Naive B cell (primary cell): Measurements from ENCODE around the gene PAX3. TPM values are rescaled to one million over a fixed set of nuclear protein-coding genes. Genes with fewer than 3 reads are reported as not detected.

Source experiments
- ATAC-seq, 2 donors: fragments of 150-1000 bp; cut with Tn5 transposase; 2 replicates each; pipeline ENCODE4 v1.10.0; 2021; ENCODE audit warnings: low read depth in 2 of 2, mild to moderate bottlenecking in 2 of 2, moderate library complexity in 2 of 2
- DNase-seq: peaks from one replicate; pipeline ENCODE4 v3.0.0; 2022
- H3K27ac Mint-ChIP-seq, 6 donors: one replicate each; pipeline ENCODE4 v1.8.0; 2020 to 2022; ENCODE audit warnings: mild to moderate bottlenecking in 6 of 6, mixed read lengths in 6 of 6, moderate library complexity in 5 of 6, inconsistent platforms in 2 of 6
- H3K27me3 Mint-ChIP-seq, 3 donors: one replicate each; pipeline ENCODE4 v1.8.0; 2021 to 2022; ENCODE audit warnings: mixed read lengths in 3 of 3, mild to moderate bottlenecking in 1 of 3
- H3K36me3 Mint-ChIP-seq, 2 donors: one replicate each; pipeline ENCODE4 v1.8.0; 2020 to 2022; ENCODE audit warnings: mixed read lengths in 2 of 2, inconsistent platforms in 1 of 2, mild to moderate bottlenecking in 1 of 2
- H3K4me1 Mint-ChIP-seq, 3 donors: one replicate each; pipeline ENCODE4 v1.8.0; 2020 to 2022; ENCODE audit warnings: mixed read lengths in 3 of 3, inconsistent platforms in 1 of 3, mild to moderate bottlenecking in 1 of 3, moderate library complexity in 1 of 3
- H3K4me3 Mint-ChIP-seq, 8 donors: one replicate each; pipeline ENCODE4 v1.8.0; 2020 to 2022; ENCODE audit warnings: mild to moderate bottlenecking in 8 of 8, mixed read lengths in 8 of 8, moderate library complexity in 8 of 8, inconsistent platforms in 2 of 8
- H3K9me3 Mint-ChIP-seq, 7 donors: one replicate each; pipeline ENCODE4 v1.8.0; 2020 to 2022; ENCODE audit warnings: mixed read lengths in 7 of 7, mild to moderate bottlenecking in 5 of 7, inconsistent platforms in 2 of 7, moderate library complexity in 1 of 7
- polyA plus RNA-seq, 6 donors: library from polyadenylated mRNA; unstranded; fragments of 300-500 nt; fragmentation: Illumina TruSeq; gene quantifications; one replicate each; pipeline ENCODE4 v1.2.3, GENCODE V29; 2021; ENCODE audit warnings: low read depth in 6 of 6

The PAX3 gene
- polyA plus RNA-seq, 6 donors from 2014 or later = not detected

DNA sequence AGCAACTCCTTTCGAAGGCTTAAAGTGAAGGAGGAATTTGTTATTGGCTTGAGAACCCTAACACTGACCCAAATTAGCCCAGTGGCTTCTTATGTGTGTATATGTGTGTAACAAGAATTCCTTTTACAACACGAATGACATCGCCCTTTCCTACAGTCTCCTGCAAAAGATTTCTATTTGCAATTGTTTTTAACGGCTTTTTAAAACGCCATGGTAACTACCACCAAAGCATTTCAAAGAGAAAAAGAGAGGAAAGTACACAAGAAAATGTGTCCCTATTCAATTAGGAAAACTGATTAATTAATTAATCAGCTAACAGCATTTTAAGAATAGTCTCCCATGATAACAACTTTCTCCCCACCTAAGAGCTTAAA is 58.1 kb downstream of the PAX3 start:
- ATAC-seq (no peak), DNase-seq (no peak)
- Mint-ChIP-seq H3K27ac (no peak overlapping the region), H3K4me1 (peaks cover 0 to 2% (median 0%) of the 10 kb centered on the region in 3 donors), H3K9me3 (peaks cover 0 to 7% (median 4%) of the 10 kb centered on the region in 7 donors), H3K36me3 (no peaks in the 10 kb centered on the region), H3K4me3 (no peak overlapping the region), H3K27me3 (peaks cover 34 to 50% (median 49%) of the 10 kb centered on the region in 3 donors)

DNA sequence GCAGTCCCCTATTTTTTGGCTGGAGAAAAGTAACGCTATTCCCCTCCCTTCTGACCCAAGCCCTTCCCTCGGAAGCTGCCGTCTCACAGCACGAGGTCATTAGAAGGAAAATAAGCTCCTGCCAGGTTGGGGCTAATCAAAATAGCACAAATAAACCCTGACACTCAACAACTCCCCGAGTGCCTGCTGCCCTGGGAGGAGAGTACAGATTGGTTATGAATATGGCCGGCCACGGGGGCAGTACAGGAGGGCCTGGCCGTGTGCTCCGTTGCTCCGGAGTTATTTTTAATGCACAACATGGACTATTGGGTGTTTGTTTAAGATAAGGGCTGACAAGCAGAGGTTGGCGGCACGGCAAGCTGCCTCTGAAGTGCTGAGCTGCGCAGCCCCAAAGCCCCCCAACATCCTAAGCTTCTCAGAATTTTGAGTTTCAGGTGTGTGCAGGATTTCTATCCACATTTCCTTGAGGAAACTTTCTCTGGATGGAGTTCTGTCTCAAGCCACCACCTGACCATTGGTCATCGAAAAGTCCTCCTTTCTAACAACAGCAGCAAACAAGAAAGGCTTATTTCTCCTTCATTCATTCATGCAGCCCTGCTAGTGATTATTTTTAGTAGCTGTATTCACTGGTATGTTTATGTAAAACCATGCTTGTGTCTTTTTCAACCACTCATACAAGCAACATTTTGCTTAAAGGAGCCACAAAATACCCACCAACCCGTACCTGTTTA is 58.7 kb downstream of the PAX3 start:
- DNase-seq (no peak), ATAC-seq (no peak)
- H3K4me3 Mint-ChIP-seq = no peak overlapping the region

DNA sequence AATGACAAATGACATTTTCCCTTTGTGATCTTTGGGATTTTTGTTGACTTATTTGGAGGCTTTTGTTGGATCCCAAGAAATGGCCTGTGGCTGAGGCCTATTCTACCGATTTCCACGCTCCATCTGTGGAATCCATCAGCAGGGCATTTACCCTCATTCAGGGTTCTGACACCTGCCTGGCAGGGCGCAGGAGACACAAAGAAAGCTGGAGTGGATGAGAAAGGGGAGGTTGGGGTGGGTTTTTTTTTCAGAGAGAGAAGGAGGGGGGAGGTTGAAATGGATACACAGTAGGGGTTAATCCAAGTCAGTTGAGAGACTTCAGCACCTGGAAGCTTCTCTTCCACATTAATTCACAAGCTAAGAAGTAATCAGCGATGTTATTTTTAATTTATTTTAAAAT is 59.7 kb downstream of the PAX3 start:
- DNase-seq (no peak), ATAC-seq (no peak)
- H3K27me3 Mint-ChIP-seq = peaks cover 35 to 49% (median 36%) of the 10 kb centered on the region in 3 donors
- H3K27ac Mint-ChIP-seq = no peak overlapping the region
- peaks cover 0 to 2% (median 0%) of the 10 kb centered on the region in 3 donors for H3K4me1 Mint-ChIP-seq
- H3K4me3 Mint-ChIP-seq = no peak overlapping the region
- H3K9me3 Mint-ChIP-seq = peaks cover 0 to 7% (median 4%) of the 10 kb centered on the region in 7 donors
- H3K36me3 Mint-ChIP-seq = no peaks in the 10 kb centered on the region

More for the DNA sequence above, 58.7 kb downstream of the PAX3 start:
- peaks cover 0 to 7% (median 4%) of the 10 kb centered on the region in 7 donors for H3K9me3 Mint-ChIP-seq
- no peaks in the 10 kb centered on the region for H3K36me3 Mint-ChIP-seq
- peaks cover 35 to 46% (median 45%) of the 10 kb centered on the region in 3 donors for H3K27me3 Mint-ChIP-seq
- H3K27ac Mint-ChIP-seq = no peak overlapping the region
- peaks cover 0 to 2% (median 0%) of the 10 kb centered on the region in 3 donors for H3K4me1 Mint-ChIP-seq

DNA sequence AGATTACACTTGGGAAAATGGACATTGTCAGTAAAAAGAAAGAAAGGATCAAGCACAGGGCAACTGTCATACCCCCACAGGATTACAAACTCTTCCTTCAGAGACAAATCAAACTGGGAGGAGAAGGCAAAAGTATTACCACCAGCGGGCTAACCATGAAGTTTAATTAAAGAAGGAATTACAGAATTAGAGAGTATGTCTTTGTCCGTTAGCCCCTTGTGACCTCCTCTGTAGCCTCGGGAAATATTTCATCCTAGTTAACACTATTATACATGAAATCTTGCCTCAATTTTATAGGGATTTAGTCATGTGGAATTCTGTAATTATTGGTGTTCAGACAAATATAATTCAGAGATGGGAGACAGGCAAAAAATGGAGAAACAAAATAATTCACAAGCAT is 60.7 kb downstream of the PAX3 start:
- H3K27me3 Mint-ChIP-seq = peaks cover 28 to 45% (median 29%) of the 10 kb centered on the region in 3 donors
- ATAC-seq (no peak), DNase-seq (no peak)
- H3K4me1 Mint-ChIP-seq = peaks cover 0 to 2% (median 0%) of the 10 kb centered on the region in 3 donors
- no peak overlapping the region for H3K4me3 Mint-ChIP-seq
- H3K27ac Mint-ChIP-seq = no peak overlapping the region
- no peaks in the 10 kb centered on the region for H3K36me3 Mint-ChIP-seq
- H3K9me3 Mint-ChIP-seq = peaks cover 0 to 7% (median 4%) of the 10 kb centered on the region in 7 donors

DNA sequence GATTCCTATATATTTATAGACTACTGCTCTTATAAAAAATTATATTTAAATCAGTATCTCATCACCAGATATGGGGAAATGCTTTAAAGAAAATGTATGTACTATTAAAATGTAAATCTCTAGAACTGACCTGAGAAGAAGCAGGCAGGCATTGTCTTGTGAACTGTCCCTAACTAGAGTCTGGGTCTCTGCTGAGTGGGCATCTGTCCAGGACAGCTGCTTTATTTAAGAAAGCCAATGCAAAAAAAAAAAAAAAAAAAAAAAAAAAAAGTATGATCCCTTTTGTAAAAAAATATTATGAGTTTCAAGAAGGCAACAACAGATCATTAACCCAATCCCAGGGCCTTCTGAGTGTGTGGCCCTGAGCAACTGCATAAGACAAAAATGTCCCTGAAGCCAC is 66.0 kb downstream of the PAX3 start:
- Mint-ChIP-seq H3K4me1 (no peaks in the 10 kb centered on the region), H3K4me3 (no peak overlapping the region), H3K36me3 (no peaks in the 10 kb centered on the region), H3K27ac (no peak overlapping the region), H3K27me3 (peaks cover 0 to 6% (median 5%) of the 10 kb centered on the region in 3 donors), H3K9me3 (peaks cover 0 to 4% (median 0%) of the 10 kb centered on the region in 7 donors)
- ATAC-seq (no peak), DNase-seq (no peak)

DNA sequence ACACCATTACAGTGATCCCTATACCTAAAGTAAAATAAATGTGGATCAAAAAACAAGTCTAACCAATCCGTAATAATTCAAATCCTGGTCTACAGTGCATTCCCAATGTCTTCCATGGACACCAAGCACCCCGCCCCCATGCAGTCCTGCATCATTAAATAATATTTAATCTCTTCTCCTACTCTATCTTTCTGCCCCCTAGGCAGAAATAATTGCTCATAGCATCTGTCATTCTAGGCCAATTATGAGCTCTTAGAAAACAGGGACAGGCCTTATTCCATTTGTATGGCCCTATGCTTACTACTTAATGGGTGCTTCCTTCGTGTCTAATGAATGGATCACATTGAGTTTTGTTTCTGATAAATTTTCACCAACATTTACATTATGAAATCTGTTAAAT is 66.4 kb downstream of the PAX3 start:
- Mint-ChIP-seq H3K27ac (no peak overlapping the region), H3K4me3 (peak overlapping the region in 1 of 8 donors; percentile 21), H3K4me1 (no peaks in the 10 kb centered on the region)

DNA sequence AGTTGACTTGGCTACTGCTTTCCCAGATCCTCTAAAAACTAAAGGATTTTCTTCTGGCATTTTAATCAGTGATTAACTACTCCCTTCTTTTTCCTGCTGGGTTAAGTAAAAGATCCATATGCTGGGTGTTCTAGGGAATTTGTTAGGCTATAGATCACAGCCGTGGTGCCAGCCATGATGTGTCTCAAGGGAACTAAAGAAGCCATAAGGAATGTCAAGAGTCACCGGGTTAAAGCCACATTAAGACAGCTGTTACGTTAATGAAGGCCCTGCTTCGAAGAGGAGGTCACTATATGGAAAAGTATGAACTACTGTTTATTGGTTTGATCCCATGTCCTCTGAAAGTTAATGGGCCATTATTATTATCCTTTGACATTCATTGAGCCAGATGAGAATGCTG is 70.7 kb downstream of the PAX3 start:
- DNase-seq (no peak), ATAC-seq (no peak)
- H3K27ac Mint-ChIP-seq = no peak overlapping the region
- H3K4me1 Mint-ChIP-seq = no peaks in the 10 kb centered on the region
- no peaks in the 10 kb centered on the region for H3K36me3 Mint-ChIP-seq
- no peak overlapping the region for H3K4me3 Mint-ChIP-seq
- no peaks in the 10 kb centered on the region for H3K27me3 Mint-ChIP-seq
- peaks cover 0 to 4% (median 0%) of the 10 kb centered on the region in 7 donors for H3K9me3 Mint-ChIP-seq

More for the DNA sequence above, 66.4 kb downstream of the PAX3 start:
- Mint-ChIP-seq H3K36me3 (no peaks in the 10 kb centered on the region), H3K27me3 (peaks cover 0 to 5% (median 3%) of the 10 kb centered on the region in 3 donors), H3K9me3 (peaks cover 0 to 4% (median 0%) of the 10 kb centered on the region in 7 donors)
- ATAC-seq (no peak), DNase-seq (no peak)

DNA sequence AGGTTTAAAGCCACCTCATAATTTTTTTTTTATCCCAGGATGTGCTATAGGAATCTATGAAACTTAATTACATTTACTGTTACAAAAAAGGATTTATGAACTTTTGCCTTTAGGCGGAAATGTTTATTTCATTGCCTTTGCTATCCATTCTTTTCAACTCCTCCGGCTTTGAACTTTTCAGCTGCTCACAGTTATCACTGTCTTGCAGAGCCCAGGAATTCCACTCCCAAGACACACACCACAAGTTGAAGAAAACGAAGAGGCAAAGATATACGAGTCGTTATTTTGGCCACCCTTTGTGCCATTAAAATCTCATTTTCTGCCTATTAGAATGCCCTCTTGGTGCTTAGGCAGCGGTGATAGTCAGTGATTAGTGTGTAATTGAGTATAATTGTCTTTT is 80.0 kb downstream of the PAX3 start:
- peaks cover 0 to 3% (median 0%) of the 10 kb centered on the region in 7 donors for H3K9me3 Mint-ChIP-seq
- H3K4me3 Mint-ChIP-seq = no peak overlapping the region
- DNase-seq = no peak
- H3K4me1 Mint-ChIP-seq = no peaks in the 10 kb centered on the region
- H3K27me3 Mint-ChIP-seq = no peaks in the 10 kb centered on the region
- peak overlapping the region in 1 of 6 donors; percentile 45 for H3K27ac Mint-ChIP-seq
- no peaks in the 10 kb centered on the region for H3K36me3 Mint-ChIP-seq
- no peak for ATAC-seq

DNA sequence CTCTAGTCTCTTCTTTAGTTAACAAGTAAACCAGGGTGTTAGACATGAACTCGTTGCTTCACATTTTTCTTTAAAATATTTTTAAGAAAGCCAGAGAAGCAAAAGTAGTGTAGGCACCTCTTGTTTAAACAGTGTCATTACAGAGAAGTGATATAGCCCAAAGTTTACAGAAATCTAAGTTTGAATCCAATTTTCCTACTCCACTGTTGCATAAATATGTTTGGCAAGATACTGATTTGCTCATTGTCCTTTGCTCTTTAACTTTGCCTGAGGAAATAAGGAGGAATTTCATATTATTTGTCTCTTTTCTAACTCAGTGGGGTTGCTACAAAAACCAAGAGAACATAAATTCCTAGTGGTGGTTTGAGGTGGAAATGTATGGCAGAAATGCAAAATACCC is 81.1 kb downstream of the PAX3 start:
- Mint-ChIP-seq H3K9me3 (peaks cover 0 to 3% (median 0%) of the 10 kb centered on the region in 7 donors), H3K36me3 (no peaks in the 10 kb centered on the region), H3K27ac (no peak overlapping the region), H3K4me3 (no peak overlapping the region), H3K4me1 (no peaks in the 10 kb centered on the region), H3K27me3 (no peaks in the 10 kb centered on the region)
- ATAC-seq = no peak
- DNase-seq = no peak

DNA sequence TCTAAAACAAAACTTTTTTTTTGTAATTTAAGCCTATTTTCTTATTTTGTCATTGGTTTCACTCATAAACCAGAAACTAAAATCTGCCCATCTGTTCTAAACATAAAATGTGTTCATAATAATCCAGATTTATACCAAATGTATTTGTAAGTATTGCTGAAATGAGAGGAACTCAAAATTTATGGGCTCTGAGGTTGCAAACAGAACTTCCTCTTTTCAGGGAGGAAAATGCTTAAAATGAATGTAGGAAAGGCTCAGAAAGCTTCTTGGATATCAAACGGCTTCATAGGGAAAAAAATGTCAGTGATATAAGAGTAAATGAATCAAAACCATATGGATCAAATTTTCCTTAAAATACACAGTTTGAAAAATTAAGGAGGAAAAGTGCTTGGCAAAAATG is 83.9 kb downstream of the PAX3 start:
- Mint-ChIP-seq H3K36me3 (no peaks in the 10 kb centered on the region), H3K27ac (no peak overlapping the region), H3K27me3 (no peaks in the 10 kb centered on the region), H3K9me3 (peaks cover 0 to under 1% (median 0%) of the 10 kb centered on the region in 7 donors), H3K4me3 (no peak overlapping the region), H3K4me1 (no peaks in the 10 kb centered on the region)
- ATAC-seq = no peak
- DNase-seq = no peak

DNA sequence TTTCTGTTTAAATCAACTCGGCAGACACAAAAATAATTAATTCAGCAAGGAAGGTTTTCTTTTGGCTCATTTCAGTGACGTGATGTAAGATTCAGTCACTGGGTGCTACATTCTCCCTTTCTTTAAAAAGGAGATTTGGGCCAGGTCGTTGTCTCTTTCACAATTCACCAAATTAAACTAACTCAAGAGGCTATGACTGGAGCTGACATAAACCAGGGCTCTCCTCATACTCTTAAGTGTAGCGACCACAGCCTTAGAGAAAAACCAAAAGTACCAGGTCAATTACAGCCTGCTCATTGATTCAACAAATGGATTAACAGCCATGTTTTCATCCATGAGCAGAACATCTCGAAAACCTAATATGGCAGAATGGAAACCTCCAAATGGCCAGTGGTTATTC is 85.7 kb downstream of the PAX3 start:
- no peaks in the 10 kb centered on the region for H3K4me1 Mint-ChIP-seq
- no peak for ATAC-seq
- peaks cover 0 to 3% (median 0%) of the 10 kb centered on the region in 3 donors for H3K27me3 Mint-ChIP-seq
- peaks cover 0 to 2% (median 0%) of the 10 kb centered on the region in 7 donors for H3K9me3 Mint-ChIP-seq
- DNase-seq = no peak
- no peak overlapping the region for H3K27ac Mint-ChIP-seq
- H3K4me3 Mint-ChIP-seq = no peak overlapping the region
- H3K36me3 Mint-ChIP-seq = no peaks in the 10 kb centered on the region

DNA sequence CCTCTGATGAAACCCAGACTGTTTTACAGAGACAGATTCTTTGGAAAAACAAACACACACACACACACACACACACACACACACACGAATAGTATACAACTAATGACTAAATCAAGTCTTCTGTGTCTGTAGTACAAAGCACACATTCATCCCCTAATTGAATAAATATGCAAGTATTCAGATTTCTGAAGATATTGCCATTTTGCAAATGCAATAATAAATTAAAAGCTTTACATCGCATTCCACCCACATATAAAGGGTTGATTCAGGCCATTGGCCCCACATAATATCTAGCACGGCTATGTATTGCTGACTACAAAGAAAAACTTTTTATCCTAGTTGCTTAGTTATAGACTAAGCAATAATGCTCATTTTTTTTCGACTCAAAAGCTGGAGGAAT is 86.2 kb downstream of the PAX3 start:
- Mint-ChIP-seq H3K27ac (no peak overlapping the region), H3K4me1 (no peaks in the 10 kb centered on the region), H3K9me3 (peaks cover 0 to 2% (median 0%) of the 10 kb centered on the region in 7 donors), H3K27me3 (peaks cover 0 to 3% (median 0%) of the 10 kb centered on the region in 3 donors), H3K36me3 (no peaks in the 10 kb centered on the region), H3K4me3 (no peak overlapping the region)
- ATAC-seq (no peak), DNase-seq (no peak)

DNA sequence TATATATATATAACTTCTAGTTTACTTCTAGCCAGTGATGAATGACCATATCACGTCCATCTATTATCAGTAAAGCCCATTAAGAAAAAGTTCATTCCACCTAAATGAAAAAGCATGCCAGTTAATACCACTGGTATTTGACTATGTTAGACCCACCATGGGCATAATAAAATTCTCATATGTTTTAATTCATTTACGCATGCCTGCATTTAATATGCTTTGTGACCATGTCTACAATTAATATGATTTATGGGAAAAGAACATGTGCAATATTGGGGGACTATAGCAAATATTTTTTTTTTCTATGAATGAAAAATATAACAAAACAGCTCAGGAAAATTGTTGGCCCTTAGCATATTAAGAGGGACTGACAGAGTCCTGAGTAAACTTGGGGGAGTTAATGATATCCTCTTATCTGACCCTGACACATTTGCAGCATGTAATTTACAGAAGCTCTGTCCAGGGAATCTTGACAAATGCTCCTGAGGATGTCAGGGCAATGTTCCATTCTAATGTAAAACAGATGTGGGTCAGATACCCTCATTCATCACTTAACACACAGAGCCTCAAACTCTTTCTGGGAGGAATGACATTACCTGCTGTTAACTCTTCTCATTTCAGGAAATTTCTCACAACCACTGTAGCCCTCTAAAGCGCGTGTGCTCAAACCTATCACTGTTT is 90.6 kb downstream of the PAX3 start:
- no peak overlapping the region for H3K27ac Mint-ChIP-seq
- no peaks in the 10 kb centered on the region for H3K4me1 Mint-ChIP-seq
- H3K27me3 Mint-ChIP-seq = peaks cover 0 to 3% (median 0%) of the 10 kb centered on the region in 3 donors
- H3K4me3 Mint-ChIP-seq = no peak overlapping the region
- H3K9me3 Mint-ChIP-seq = peaks cover 0 to 3% (median 0%) of the 10 kb centered on the region in 7 donors
- ATAC-seq (no peak), DNase-seq (no peak)
- H3K36me3 Mint-ChIP-seq = no peaks in the 10 kb centered on the region

DNA sequence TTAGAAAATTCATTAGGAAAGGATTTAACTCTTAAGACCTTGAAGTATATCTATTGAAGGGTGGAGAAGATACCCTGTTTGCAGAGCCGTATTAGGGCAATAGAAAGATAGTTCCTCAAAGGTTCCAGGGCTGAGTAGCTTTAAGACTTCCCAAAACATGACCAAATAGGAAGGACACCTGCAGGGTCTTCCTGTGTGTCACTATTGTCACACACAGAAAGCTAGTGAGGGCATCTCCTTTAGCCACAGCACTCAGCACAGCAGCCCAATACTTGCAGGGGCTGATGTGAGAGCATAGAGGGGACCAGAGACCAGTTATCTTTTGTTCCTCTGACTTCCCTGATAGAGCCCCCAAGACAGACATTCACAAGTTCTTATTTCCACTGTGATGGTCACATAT is 93.7 kb downstream of the PAX3 start:
- ATAC-seq (no peak), DNase-seq (no peak)
- Mint-ChIP-seq H3K9me3 (peaks cover 0 to 5% (median 0%) of the 10 kb centered on the region in 7 donors), H3K4me3 (no peak overlapping the region), H3K27ac (no peak overlapping the region), H3K4me1 (no peaks in the 10 kb centered on the region), H3K27me3 (peaks cover 0 to 3% (median 0%) of the 10 kb centered on the region in 3 donors), H3K36me3 (no peaks in the 10 kb centered on the region)
